H1 (cell line): ENCODE results near the gene TSHZ2. TPM values are rescaled to one million over a fixed set of nuclear protein-coding genes. Genes with fewer than 3 reads are reported as not detected.

Experiments
- CTCF ChIA-PET: fragments of 300-600 bp; sonication (Branson Sonifier 250); formaldehyde crosslinking; loops from one replicate; lab custom pipeline; 2021; ENCODE audit not compliant: partially characterized antibody; lab: Charles Lee
- POLR2A ChIA-PET: fragments of 300-600 bp; sonication (Branson Sonifier 250); formaldehyde crosslinking; loops from one replicate; lab custom pipeline; 2021; ENCODE audit warnings: inconsistent platforms; ENCODE audit not compliant: partially characterized antibody; lab: Charles Lee
- DNase-seq, 2 experiments: peaks; one replicate each; pipeline versions ENCODE4 v3.0.0 to v3.0.0-alpha.2; 2010 to 2022; ENCODE audit warnings: low spot score in 2 of 2, low read depth in 1 of 2, mixed read lengths in 1 of 2
- FAIRE-seq: peaks from 2 replicates; lab custom pipeline; 2011; peaks lifted over from hg19 to GRCh38; lab: Jason Lieb, UNC
- H2AFZ ChIP-seq: 2 replicates; pipeline ENCODE4 v1.8.1; 2012; ENCODE audit warnings: low read length, inconsistent platforms
- H2AK5ac ChIP-seq: 2 replicates; pipeline ENCODE4 v1.6.1; 2013; ENCODE audit warnings: low read depth, low read length
- H2BK120ac ChIP-seq: replicated peaks from 2 replicates; pipeline ENCODE3; 2013; ENCODE audit warnings: low read depth, low read length, inconsistent platforms
- H2BK12ac ChIP-seq: 2 replicates; pipeline ENCODE4 v1.6.1; 2013; ENCODE audit warnings: low read depth, low read length
- H2BK15ac ChIP-seq: 2 replicates; pipeline ENCODE4 v1.6.1; 2013; ENCODE audit warnings: low read length
- H2BK20ac ChIP-seq: 2 replicates; pipeline ENCODE4 v1.6.1; 2013; ENCODE audit warnings: low read length
- H2BK5ac ChIP-seq: 2 replicates; pipeline ENCODE4 v1.6.1; 2013; ENCODE audit warnings: low read depth, low read length
- H3K14ac ChIP-seq: 2 replicates; pipeline ENCODE4 v1.6.1; 2013; ENCODE audit warnings: inconsistent platforms; ENCODE audit not compliant: insufficient read length
- H3K18ac ChIP-seq: 2 replicates; pipeline ENCODE4 v1.6.1; 2013; ENCODE audit warnings: low read length; ENCODE audit errors: extremely low read depth
- H3K23ac ChIP-seq: 2 replicates; pipeline ENCODE4 v1.6.1; 2013; ENCODE audit warnings: inconsistent platforms; ENCODE audit not compliant: insufficient read length
- H3K23me2 ChIP-seq: 2 replicates; pipeline ENCODE4 v1.6.1; 2013; ENCODE audit warnings: low read depth, low read length
- H3K27ac ChIP-seq: 2 replicates; pipeline ENCODE4 v1.6.1; 2011; ENCODE audit warnings: low read depth, low read length, inconsistent platforms
- H3K27me3 ChIP-seq, 4 experiments: replicated peaks in 1 of 4; 1 replicate in 1 of 4; 2 replicates in 3 of 4; pipeline versions ENCODE4 v1.6.1 to v1.8.1; 2011 to 2013; ENCODE audit warnings: low read length in 3 of 4, mild to moderate bottlenecking in 3 of 4, inconsistent platforms in 2 of 4, mixed read lengths in 2 of 4, moderate library complexity in 1 of 4; ENCODE audit not compliant: control insufficient read depth in 3 of 4, insufficient read depth in 3 of 4; ENCODE audit errors: extremely low read depth in 1 of 4
- H3K36me3 ChIP-seq, 4 experiments: 2 replicates each; pipeline versions ENCODE4 v1.6.1 to v1.8.1; 2011 to 2013; ENCODE audit warnings: mild to moderate bottlenecking in 4 of 4, low read length in 3 of 4, moderate library complexity in 2 of 4, control low read depth in 1 of 4, inconsistent platforms in 1 of 4; ENCODE audit not compliant: insufficient read depth in 4 of 4, control insufficient read depth in 2 of 4
- H3K4ac ChIP-seq: replicated peaks from 2 replicates; pipeline ENCODE3; 2013; ENCODE audit warnings: low read length, low read depth, mixed read lengths, inconsistent platforms; ENCODE audit not compliant: insufficient read length
- H3K4me1 ChIP-seq, 4 experiments: replicated peaks in 1 of 4; 1 replicate in 1 of 4; 2 replicates in 3 of 4; pipeline versions ENCODE4 v1.6.1 to v1.8.1; 2011 to 2013; ENCODE audit warnings: low read length in 3 of 4, inconsistent platforms in 2 of 4, mixed read lengths in 1 of 4; ENCODE audit not compliant: insufficient read depth in 4 of 4, control insufficient read depth in 3 of 4
- H3K4me2 ChIP-seq, 2 experiments: 2 replicates each; pipeline versions ENCODE4 v1.6.1 to v1.8.1; 2011 to 2013; ENCODE audit warnings: low read depth in 2 of 2, low read length in 2 of 2, control low read depth in 1 of 2, inconsistent platforms in 1 of 2, mild to moderate bottlenecking in 1 of 2; ENCODE audit not compliant: insufficient read depth in 1 of 2
- H3K4me3 ChIP-seq, 4 experiments: fragments of 200-600, 300-600 bp in 1 of 4; sonication (generic), shearing (Covaris generic), sonication (Bioruptor Twin) in 1 of 4; 2 replicates each; pipeline versions ENCODE4 v1.5.1 to v1.8.1; 2011 to 2016; ENCODE audit warnings: low read length in 4 of 4, low read depth in 3 of 4, control low read depth in 2 of 4, inconsistent platforms in 2 of 4, mild to moderate bottlenecking in 2 of 4, mixed read lengths in 1 of 4, moderate library complexity in 1 of 4; ENCODE audit not compliant: insufficient read depth in 2 of 4; ENCODE audit errors: extremely low read depth in 1 of 4
- H3K56ac ChIP-seq: replicated peaks from 2 replicates; pipeline ENCODE3; 2013; ENCODE audit warnings: low read depth, mild to moderate bottlenecking, mixed read lengths, low read length, inconsistent platforms; ENCODE audit not compliant: insufficient read length
- H3K79me1 ChIP-seq: 2 replicates; pipeline ENCODE4 v1.6.1; 2013; ENCODE audit warnings: low read depth, low read length, control low read depth
- H3K79me2 ChIP-seq, 2 experiments: 2 replicates each; pipeline versions ENCODE4 v1.6.1 to v1.8.1; 2012 to 2013; ENCODE audit warnings: low read length in 2 of 2, mild to moderate bottlenecking in 2 of 2, inconsistent platforms in 1 of 2; ENCODE audit not compliant: insufficient read depth in 2 of 2, control insufficient read depth in 1 of 2
- H3K9ac ChIP-seq, 4 experiments: replicated peaks in 1 of 4; 1 replicate in 1 of 4; 2 replicates in 3 of 4; pipeline versions ENCODE4 v1.6.1 to v1.8.1; 2011 to 2013; ENCODE audit warnings: low read depth in 3 of 4, low read length in 3 of 4, control low read depth in 2 of 4, mild to moderate bottlenecking in 2 of 4, moderate library complexity in 2 of 4, inconsistent platforms in 1 of 4; ENCODE audit errors: extremely low read depth in 1 of 4
- H3K9me3 ChIP-seq, 2 experiments: 2 replicates each; pipeline versions ENCODE4 v1.6.1 to v1.8.1; 2012 to 2013; ENCODE audit warnings: mild to moderate bottlenecking in 2 of 2, moderate library complexity in 2 of 2, control low read depth in 1 of 2, inconsistent platforms in 1 of 2, low read depth in 1 of 2, low read length in 1 of 2, mixed read lengths in 1 of 2; ENCODE audit not compliant: insufficient read depth in 2 of 2
- H4K20me1 ChIP-seq, 2 experiments: replicated peaks in 1 of 2; 2 replicates each; pipeline versions ENCODE3 to v1.8.1; 2011 to 2013; ENCODE audit warnings: inconsistent platforms in 2 of 2, low read length in 2 of 2, mild to moderate bottlenecking in 1 of 2; ENCODE audit not compliant: insufficient read depth in 2 of 2, control insufficient read depth in 1 of 2
- H4K5ac ChIP-seq: 2 replicates; pipeline ENCODE4 v1.6.1; 2013; ENCODE audit warnings: low read length, low read depth, mixed read lengths, inconsistent platforms; ENCODE audit not compliant: insufficient read length
- H4K8ac ChIP-seq: 2 replicates; pipeline ENCODE4 v1.8.0; 2013; ENCODE audit warnings: mild to moderate bottlenecking, moderate library complexity, low read length, inconsistent platforms; ENCODE audit not compliant: insufficient read depth; ENCODE audit errors: extremely low read depth
- H4K91ac ChIP-seq: replicated peaks from 2 replicates; pipeline ENCODE3; 2013; ENCODE audit warnings: low read length, mixed read lengths, inconsistent platforms; ENCODE audit not compliant: insufficient read length
- EZH2 ChIP-seq: fragments of 200-600 bp; sonication (generic); IDR thresholded peaks from 2 replicates; pipeline ENCODE4 v1.7.1; 2012; ENCODE audit warnings: low read depth, mild to moderate bottlenecking, moderate library complexity, low read length, inconsistent platforms; ENCODE audit not compliant: severe bottlenecking
- SP4 ChIP-seq: IDR thresholded peaks from 2 replicates; pipeline ENCODE4 v1.6.1; 2012; ENCODE audit warnings: low read length, inconsistent platforms
- SUZ12 ChIP-seq: fragments of 200-600 bp; sonication (generic); IDR thresholded peaks from 2 replicates; pipeline ENCODE4 v1.6.1; 2012; ENCODE audit warnings: mild to moderate bottlenecking, inconsistent platforms, low read length, moderate library complexity, mixed read lengths
- TAF1 ChIP-seq: IDR thresholded peaks from 2 replicates; pipeline ENCODE4 v1.6.1; 2011; ENCODE audit warnings: mild to moderate bottlenecking, low read depth, low read length
- WGBS, 2 experiments: shearing (Covaris generic) in 1 of 2; methylation state at CpG; one replicate each; pipeline versions ENCODE4 v1.1.6 to v1.1.7; 2013 to 2015; ENCODE audit warnings: low lambda C conversion rate in 2 of 2, mixed read lengths in 2 of 2, inconsistent platforms in 1 of 2, low coverage in 1 of 2, missing lambda C conversion rate in 1 of 2; ENCODE audit not compliant: insufficient replicate concordance in 2 of 2, insufficient coverage in 1 of 2, insufficient read length in 1 of 2; ENCODE audit errors: extremely low coverage in 1 of 2, missing lambda C conversion rate in 1 of 2; 5-methylcytosine and 5-hydroxymethylcytosine counted together
- polyA plus RNA-seq, 7 experiments: library from polyadenylated mRNA; depleted of rRNA in 3 of 7; stranded (reverse) in 5 of 7; unstranded in 2 of 7; fragments of >200 nt in 5 of 7; fragments of 200-250 nt in 2 of 7; gene quantifications; 1 replicate in 5 of 7; 2 replicates in 1 of 7; 4 replicates in 1 of 7; pipeline versions ENCODE4 v1.2.1 to v1.2.3, GENCODE V29; 2011 to 2013; ENCODE audit warnings: missing spikeins in 2 of 7, mixed read lengths in 2 of 7
- total RNA-seq: library from RNA; stranded (reverse); fragmentation: NEBNext Ultra II Directional; extraction: Animal tissue kit (Norgen Biotek cat#: 25700); gene quantifications from 2 replicates; pipeline ENCODE4 v1.2.1, GENCODE V29; 2021

The TSHZ2 gene
- total and polyA plus RNA-seq, 2 of the 8 experiments (the other 6 are each of a cell fraction or from before 2014, with no cell fraction given): 0.14 to 0.30 TPM

DNA sequence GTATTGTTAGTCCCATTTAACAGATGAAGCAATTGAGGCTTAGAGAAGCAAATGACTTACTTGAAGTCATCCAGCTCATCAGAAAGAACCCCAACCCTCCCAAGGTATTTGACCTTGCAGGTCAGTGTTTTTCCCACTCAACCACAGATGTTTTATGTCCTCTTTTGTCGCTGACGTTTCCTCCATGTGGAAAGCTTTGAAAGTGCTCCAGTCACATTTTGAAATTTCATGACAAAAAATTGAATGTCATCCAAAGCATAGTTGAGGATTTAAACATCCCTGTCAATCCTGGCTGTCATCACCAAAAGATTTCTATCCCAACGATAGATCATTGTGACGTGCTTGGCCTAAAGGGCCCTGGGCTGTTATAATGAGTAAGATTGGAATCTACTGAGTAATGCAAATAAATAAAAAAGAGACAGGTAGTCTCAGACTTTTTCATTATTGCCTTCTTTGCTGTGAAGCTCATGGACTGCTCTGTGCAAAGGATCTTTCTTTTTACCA lies 102.7 kb downstream of the TSHZ2 start:
- WGBS, 2 experiments: 94% methylated on average over 4 of the region's 4 CpGs; no CpG with 5 or more reads in 1 of the 2 experiments
- POLR2A ChIA-PET: no interaction called here
- no peak for FAIRE-seq
- no peak overlapping the region for H3K14ac ChIP-seq
- no peak overlapping the region for H4K8ac ChIP-seq
- no peak overlapping the region for H3K18ac ChIP-seq
- H2AK5ac ChIP-seq: no peak overlapping the region
- H3K56ac ChIP-seq: no peak overlapping the region
- no peaks in the 10 kb centered on the region for H4K20me1 ChIP-seq
- H3K23me2 ChIP-seq: peaks cover 5% of the 10 kb centered on the region; the same call in 1 of the 2 replicates
- H3K23ac ChIP-seq: no peak overlapping the region
- H2BK120ac ChIP-seq: no peak overlapping the region
- no peak overlapping the region for H2BK20ac ChIP-seq
- no peaks in the 10 kb centered on the region for H3K27me3 ChIP-seq
- H2BK15ac ChIP-seq: no peak overlapping the region
- no peak overlapping the region for H3K4me3 ChIP-seq
- H3K36me3 ChIP-seq: no peaks in the 10 kb centered on the region
- no peaks in the 10 kb centered on the region for H3K79me2 ChIP-seq
- no peak overlapping the region for H2BK12ac ChIP-seq
- H4K5ac ChIP-seq: no peak overlapping the region
- no peaks in the 10 kb centered on the region for H3K9me3 ChIP-seq
- H2AFZ ChIP-seq: no peak overlapping the region
- CTCF ChIA-PET: interaction anchor here (0.8 kb wide), 1 partner anchor 8 kb away, joined by 3 read pairs; no protein-coding TSS in a partner anchor
- H4K91ac ChIP-seq: no peak overlapping the region
- no peak overlapping the region for H3K27ac ChIP-seq
- no peak overlapping the region for H3K9ac ChIP-seq
- no peak overlapping the region for H2BK5ac ChIP-seq
- no peaks in the 10 kb centered on the region for H3K4me1 ChIP-seq
- H3K79me1 ChIP-seq: no peaks in the 10 kb centered on the region
- no peak overlapping the region for H3K4me2 ChIP-seq
- no peak overlapping the region for H3K4ac ChIP-seq
- no peak for DNase-seq
- TF ChIP-seq EZH2: no peak
- TF ChIP-seq TAF1: no peak
- no peak for TF ChIP-seq SP4
- no peak for TF ChIP-seq SUZ12
